ENCODE data around the gene SGK2.

SGK2 gene

DNA sequence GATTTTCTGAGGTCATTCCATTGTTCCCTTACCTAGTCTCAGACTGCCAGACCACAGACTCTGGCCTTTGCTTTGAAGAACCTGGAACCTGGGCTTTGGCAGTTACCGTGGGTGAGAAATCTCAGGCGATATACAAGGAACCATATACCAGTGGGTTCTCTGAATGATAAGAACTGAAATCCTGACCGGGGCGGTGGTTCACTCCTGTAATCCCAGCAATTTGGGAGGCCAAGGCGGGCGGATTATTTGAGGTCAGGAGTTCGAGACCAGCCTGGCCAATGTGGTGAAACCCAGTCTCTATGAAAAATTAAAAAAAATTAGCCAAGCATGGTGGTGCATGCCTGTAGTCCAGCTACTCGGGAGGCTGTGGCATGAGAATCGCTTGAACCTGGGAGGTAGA, 14.3 kb upstream of the SGK2 start:
- DNase-seq (ENCODE audit: low read depth in 1 of 2, low spot score in 1 of 2) = no peak
- TF ChIP-seq GABPA (IDR thresholded peaks at IDR 0.05; ENCODE audit: low read depth) (no peak), POLR2AphosphoS5 (IDR thresholded peaks at IDR 0.05; ENCODE audit: low read depth) (no peak), SPI1 (IDR thresholded peaks at IDR 0.05; ENCODE audit: borderline replicate concordance, low read depth) (no peak)
- TF ChIP-seq, protein P1, sequence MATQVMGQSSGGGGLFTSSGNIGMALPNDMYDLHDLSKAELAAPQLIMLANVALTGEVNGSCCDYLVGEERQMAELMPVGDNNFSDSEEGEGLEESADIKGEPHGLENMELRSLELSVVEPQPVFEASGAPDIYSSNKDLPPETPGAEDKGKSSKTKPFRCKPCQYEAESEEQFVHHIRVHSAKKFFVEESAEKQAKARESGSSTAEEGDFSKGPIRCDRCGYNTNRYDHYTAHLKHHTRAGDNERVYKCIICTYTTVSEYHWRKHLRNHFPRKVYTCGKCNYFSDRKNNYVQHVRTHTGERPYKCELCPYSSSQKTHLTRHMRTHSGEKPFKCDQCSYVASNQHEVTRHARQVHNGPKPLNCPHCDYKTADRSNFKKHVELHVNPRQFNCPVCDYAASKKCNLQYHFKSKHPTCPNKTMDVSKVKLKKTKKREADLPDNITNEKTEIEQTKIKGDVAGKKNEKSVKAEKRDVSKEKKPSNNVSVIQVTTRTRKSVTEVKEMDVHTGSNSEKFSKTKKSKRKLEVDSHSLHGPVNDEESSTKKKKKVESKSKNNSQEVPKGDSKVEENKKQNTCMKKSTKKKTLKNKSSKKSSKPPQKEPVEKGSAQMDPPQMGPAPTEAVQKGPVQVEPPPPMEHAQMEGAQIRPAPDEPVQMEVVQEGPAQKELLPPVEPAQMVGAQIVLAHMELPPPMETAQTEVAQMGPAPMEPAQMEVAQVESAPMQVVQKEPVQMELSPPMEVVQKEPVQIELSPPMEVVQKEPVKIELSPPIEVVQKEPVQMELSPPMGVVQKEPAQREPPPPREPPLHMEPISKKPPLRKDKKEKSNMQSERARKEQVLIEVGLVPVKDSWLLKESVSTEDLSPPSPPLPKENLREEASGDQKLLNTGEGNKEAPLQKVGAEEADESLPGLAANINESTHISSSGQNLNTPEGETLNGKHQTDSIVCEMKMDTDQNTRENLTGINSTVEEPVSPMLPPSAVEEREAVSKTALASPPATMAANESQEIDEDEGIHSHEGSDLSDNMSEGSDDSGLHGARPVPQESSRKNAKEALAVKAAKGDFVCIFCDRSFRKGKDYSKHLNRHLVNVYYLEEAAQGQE (IDR thresholded peaks at IDR 0.05; ENCODE audit: insufficient replicate concordance, low read depth) = no peak
- TF ChIP-seq, protein P2, sequence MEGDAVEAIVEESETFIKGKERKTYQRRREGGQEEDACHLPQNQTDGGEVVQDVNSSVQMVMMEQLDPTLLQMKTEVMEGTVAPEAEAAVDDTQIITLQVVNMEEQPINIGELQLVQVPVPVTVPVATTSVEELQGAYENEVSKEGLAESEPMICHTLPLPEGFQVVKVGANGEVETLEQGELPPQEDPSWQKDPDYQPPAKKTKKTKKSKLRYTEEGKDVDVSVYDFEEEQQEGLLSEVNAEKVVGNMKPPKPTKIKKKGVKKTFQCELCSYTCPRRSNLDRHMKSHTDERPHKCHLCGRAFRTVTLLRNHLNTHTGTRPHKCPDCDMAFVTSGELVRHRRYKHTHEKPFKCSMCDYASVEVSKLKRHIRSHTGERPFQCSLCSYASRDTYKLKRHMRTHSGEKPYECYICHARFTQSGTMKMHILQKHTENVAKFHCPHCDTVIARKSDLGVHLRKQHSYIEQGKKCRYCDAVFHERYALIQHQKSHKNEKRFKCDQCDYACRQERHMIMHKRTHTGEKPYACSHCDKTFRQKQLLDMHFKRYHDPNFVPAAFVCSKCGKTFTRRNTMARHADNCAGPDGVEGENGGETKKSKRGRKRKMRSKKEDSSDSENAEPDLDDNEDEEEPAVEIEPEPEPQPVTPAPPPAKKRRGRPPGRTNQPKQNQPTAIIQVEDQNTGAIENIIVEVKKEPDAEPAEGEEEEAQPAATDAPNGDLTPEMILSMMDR (IDR thresholded peaks at IDR 0.05; ENCODE audit: insufficient read depth, low read length) = no peak
- Histone ChIP-seq H3K27me3 (ENCODE audit: insufficient read depth, poor library complexity, severe bottlenecking) (no peaks in the 10 kb centered on the region), H3K4me3 (replicated peaks; ENCODE audit: insufficient read depth, low read length) (no peak overlapping the region), H3K27ac (replicated peaks) (no peak overlapping the region)

DNA sequence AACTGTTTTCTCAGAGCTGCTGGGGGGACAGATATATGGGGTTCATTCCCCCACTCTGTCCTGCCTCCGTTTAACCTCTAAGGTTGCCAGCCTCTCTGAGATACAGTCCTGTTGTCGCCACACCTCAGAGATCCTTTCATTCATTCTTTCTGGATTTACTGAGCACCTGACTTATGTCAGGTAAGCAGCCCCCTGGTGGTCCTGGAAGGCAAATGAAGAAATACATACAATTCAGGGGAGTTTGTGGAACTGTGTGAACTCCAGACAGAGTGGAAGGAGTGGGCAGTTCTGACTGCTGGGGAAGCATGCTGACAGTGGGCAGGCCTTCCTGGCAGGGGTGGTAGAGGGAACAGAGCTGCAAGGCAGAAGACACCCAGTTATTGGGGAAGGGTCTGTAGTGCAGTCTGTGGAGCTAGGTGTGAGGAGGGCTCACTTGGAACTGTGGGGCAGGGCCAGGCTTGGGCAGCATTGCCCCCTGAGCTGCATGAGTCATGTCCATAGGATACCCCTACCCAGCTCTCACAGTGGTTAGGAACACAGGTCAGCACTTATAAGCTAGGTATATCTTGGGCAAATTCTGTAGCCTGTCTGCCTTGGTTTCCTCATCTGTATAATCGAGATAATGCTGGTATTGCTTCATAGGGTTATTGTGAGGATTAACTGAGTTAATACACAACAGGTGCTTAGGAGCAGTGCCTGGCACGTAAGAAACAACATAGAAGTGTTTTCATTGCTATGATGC, 12.8 kb upstream of the SGK2 start:
- H3K27me3 ChIP-seq (ENCODE audit: insufficient read depth, poor library complexity, severe bottlenecking) = no peaks in the 10 kb centered on the region
- H3K27ac ChIP-seq (replicated peaks) = no peak overlapping the region
- H3K4me3 ChIP-seq (replicated peaks; ENCODE audit: insufficient read depth, low read length) = no peak overlapping the region
- DNase-seq (ENCODE audit: low read depth in 1 of 2, low spot score in 1 of 2) = no peak
- TF ChIP-seq GABPA (IDR thresholded peaks at IDR 0.05; ENCODE audit: low read depth) (no peak), SPI1 (IDR thresholded peaks at IDR 0.05; ENCODE audit: borderline replicate concordance, low read depth) (no peak), POLR2AphosphoS5 (IDR thresholded peaks at IDR 0.05; ENCODE audit: low read depth) (no peak)
- TF ChIP-seq, protein P1 (IDR thresholded peaks at IDR 0.05; ENCODE audit: insufficient replicate concordance, low read depth) = no peak
- TF ChIP-seq, protein P2 (IDR thresholded peaks at IDR 0.05; ENCODE audit: insufficient read depth, low read length) = no peak

DNA sequence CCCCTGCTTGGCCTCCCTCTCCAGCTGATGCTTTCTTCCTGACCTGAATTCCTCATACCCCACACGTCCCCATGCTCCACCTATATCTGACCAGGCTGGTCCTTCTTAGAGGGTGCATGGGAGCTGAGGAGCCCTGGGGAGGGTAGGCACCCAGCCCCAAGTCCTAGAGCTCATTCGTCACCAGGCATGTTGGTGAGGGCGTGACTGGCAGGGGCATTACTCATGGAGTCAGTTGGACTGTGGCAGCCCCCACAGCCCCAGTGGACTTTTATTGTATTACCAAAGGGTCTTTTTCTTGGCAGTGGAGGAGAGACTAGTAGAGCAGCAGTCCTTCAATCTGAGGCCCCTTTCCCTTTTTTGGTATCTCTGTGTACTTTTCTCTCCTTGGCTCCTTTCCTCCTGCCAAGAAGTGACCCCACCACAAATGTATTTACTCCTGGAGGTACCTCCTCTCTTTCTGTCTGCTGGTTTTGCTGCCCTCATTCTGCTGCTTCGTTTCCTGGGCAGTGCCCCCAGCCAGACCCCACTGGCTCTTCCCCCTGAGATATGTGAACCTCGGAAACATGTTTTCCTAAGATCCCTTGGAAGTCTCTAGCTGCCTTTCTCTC, 10.4 kb upstream of the SGK2 start:
- H3K27ac ChIP-seq (replicated peaks) = no peak overlapping the region
- DNase-seq (ENCODE audit: low read depth in 1 of 2, low spot score in 1 of 2) = no peak
- TF ChIP-seq GABPA (IDR thresholded peaks at IDR 0.05; ENCODE audit: low read depth) (no peak), SPI1 (IDR thresholded peaks at IDR 0.05; ENCODE audit: borderline replicate concordance, low read depth) (no peak), POLR2AphosphoS5 (IDR thresholded peaks at IDR 0.05; ENCODE audit: low read depth) (no peak)
- TF ChIP-seq, protein P1 (IDR thresholded peaks at IDR 0.05; ENCODE audit: insufficient replicate concordance, low read depth) = no peak
- TF ChIP-seq, protein P2 (IDR thresholded peaks at IDR 0.05; ENCODE audit: insufficient read depth, low read length) = no peak
- H3K4me3 ChIP-seq (replicated peaks; ENCODE audit: insufficient read depth, low read length) = no peak overlapping the region
- no peaks in the 10 kb centered on the region for H3K27me3 ChIP-seq (ENCODE audit: insufficient read depth, poor library complexity, severe bottlenecking)
